Gastrocnemius medialis (tissue), 4 donors: ENCODE results near the gene TLR9. TPM values are rescaled to one million over a fixed set of nuclear protein-coding genes. Genes with fewer than 3 reads are reported as not detected.

Experiments
- ATAC-seq, 2 donors: fragments of 150-250 bp; one replicate each; pipeline ENCODE4 v1.9.1; 2016
- DNase-seq, 2 donors: peaks; one replicate each; pipeline ENCODE4 v3.0.0-alpha.2; 2019
- H3K27ac ChIP-seq, 4 donors: fragments of 200-600 bp; sonication (generic); 1 replicate in 1 of 4; 2 replicates in 3 of 4; pipeline ENCODE4 v1.5.1; 2016 to 2018; ENCODE audit warnings: mild to moderate bottlenecking in 2 of 4, moderate library complexity in 1 of 4
- H3K27me3 ChIP-seq, 3 donors: fragments of 200-600 bp; sonication (generic) in 2 of 3; 1 replicate in 1 of 3; 2 replicates in 2 of 3; pipeline versions ENCODE4 v1.5.1 to v1.6.0; 2016 to 2019; ENCODE audit warnings: mild to moderate bottlenecking in 1 of 3, moderate library complexity in 1 of 3
- H3K36me3 ChIP-seq, 2 donors: fragments of 200-600 bp; sonication (generic) in 1 of 2; one replicate each; pipeline ENCODE4 v1.5.1; 2017 to 2018
- H3K4me1 ChIP-seq, 2 donors: fragments of 200-600 bp; sonication (generic) in 1 of 2; one replicate each; pipeline ENCODE4 v1.5.1; 2016 to 2017; ENCODE audit warnings: mild to moderate bottlenecking in 2 of 2
- H3K4me3 ChIP-seq, 4 donors: fragments of 200-600 bp; sonication (generic) in 3 of 4; 1 replicate in 1 of 4; 2 replicates in 3 of 4; pipeline ENCODE4 v1.5.1; 2016 to 2019; ENCODE audit warnings: mild to moderate bottlenecking in 2 of 4
- H3K9me3 ChIP-seq, 3 donors: fragments of 200-600 bp; sonication (generic) in 2 of 3; 1 replicate in 1 of 3; 2 replicates in 2 of 3; pipeline ENCODE4 v1.5.1; 2016 to 2019
- POLR2A ChIP-seq, 2 donors: fragments of 450-650 bp; IDR thresholded peaks; one replicate each; pipeline ENCODE4 v1.6.1; 2017; ENCODE audit warnings: antibody characterized with exemption in 2 of 2, mild to moderate bottlenecking in 2 of 2, moderate library complexity in 2 of 2
- in situ Hi-C, 4 donors: fragments of 200-750 bp; cut with MboI; loops; one replicate each; pipeline versions ENCODE4 v1.15.0 to v1.8.0; 2017; ENCODE audit warnings: low sequenced_read_pairs in 4 of 4
- intact Hi-C: fragments of 100-400 bp; cut with DNase I; formaldehyde crosslinking; loops from one replicate; pipeline ENCODE4 v1.15.1; 2023; ENCODE audit warnings: low total_unique reads
- total RNA-seq, 4 donors: library from RNA; depleted of rRNA; stranded (reverse); fragments of >200 nt; gene quantifications; one replicate each; pipeline versions ENCODE4 v1.1.0 to v1.2.3, GENCODE V29; 2016
- TF ChIP-seq, protein P1 (sequence below), 5 experiments: fragments of 450-650 bp in 3 of 5; fragments of 200-600 bp in 2 of 5; sonication (generic) in 2 of 5; IDR thresholded peaks in 4 of 5; conservative IDR thresholded peaks in 1 of 5; 1 replicate in 4 of 5; 2 replicates in 1 of 5; pipeline ENCODE4 v1.5.1; 2016 to 2019; ENCODE audit warnings: antibody characterized with exemption in 5 of 5, mild to moderate bottlenecking in 3 of 5, moderate library complexity in 3 of 5

Gene TLR9
- total RNA-seq, 4 donors from 2014 or later: 0.07 to 0.41 (median 0.13) TPM; not detected in 1

DNA sequence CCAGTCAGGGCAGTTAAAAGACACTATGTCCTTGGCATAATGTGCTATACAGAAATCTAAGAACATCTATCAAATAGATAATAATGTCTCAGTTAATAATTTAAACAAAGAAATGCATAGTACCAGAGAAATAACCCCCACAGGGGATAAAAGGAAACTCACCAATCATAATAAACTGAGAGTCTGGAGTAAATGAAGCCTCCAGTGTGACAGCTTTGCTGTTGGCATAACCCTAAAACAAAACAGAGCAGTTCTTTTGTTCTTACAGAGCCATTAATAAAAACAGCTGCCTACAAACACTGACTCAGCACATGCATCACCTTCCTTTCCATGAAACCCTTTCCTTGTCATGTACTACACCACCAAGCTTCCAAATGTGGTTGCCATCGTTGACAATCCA is 33.6 kb upstream of the TLR9 start:
- Histone ChIP-seq H3K27ac (no peak overlapping the region), H3K4me3 (no peak overlapping the region), H3K27me3 (no peaks in the 10 kb centered on the region), H3K36me3 (peaks cover 13 to 99% of the 10 kb centered on the region in 2 donors), H3K9me3 (no peaks in the 10 kb centered on the region), H3K4me1 (no peaks in the 10 kb centered on the region)
- TF ChIP-seq POLR2A (IDR thresholded peaks at IDR 0.05): no peak
- TF ChIP-seq, protein P1, sequence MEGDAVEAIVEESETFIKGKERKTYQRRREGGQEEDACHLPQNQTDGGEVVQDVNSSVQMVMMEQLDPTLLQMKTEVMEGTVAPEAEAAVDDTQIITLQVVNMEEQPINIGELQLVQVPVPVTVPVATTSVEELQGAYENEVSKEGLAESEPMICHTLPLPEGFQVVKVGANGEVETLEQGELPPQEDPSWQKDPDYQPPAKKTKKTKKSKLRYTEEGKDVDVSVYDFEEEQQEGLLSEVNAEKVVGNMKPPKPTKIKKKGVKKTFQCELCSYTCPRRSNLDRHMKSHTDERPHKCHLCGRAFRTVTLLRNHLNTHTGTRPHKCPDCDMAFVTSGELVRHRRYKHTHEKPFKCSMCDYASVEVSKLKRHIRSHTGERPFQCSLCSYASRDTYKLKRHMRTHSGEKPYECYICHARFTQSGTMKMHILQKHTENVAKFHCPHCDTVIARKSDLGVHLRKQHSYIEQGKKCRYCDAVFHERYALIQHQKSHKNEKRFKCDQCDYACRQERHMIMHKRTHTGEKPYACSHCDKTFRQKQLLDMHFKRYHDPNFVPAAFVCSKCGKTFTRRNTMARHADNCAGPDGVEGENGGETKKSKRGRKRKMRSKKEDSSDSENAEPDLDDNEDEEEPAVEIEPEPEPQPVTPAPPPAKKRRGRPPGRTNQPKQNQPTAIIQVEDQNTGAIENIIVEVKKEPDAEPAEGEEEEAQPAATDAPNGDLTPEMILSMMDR (IDR thresholded peaks at IDR 0.05 in 4 of 5, conservative IDR thresholded peaks at IDR 0.05 in 1 of 5): no peak
- intact Hi-C loops (no loop called here), in situ Hi-C loops (no loop called here)
- DNase-seq (no peak), ATAC-seq (no peak)

DNA sequence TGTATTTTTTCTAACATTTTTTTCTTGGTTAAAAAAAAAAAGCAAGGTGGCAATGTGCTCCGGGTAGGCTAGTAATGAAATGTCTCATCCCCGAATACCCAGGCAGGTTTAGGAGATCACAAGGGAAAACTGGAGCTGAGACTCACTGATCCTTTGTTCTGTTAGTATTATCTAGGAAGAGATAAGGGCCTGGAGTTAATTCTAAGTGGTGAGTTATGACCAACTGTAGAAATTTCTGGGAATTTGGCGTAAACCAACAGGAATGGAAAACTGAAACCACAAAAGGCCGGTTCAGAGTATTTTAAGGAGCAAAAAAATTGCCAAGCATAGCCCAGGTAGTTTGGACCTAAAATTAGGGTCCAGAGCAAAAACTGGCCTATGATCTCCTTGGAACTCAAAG is 32.5 kb upstream of the TLR9 start:
- Histone ChIP-seq H3K27ac (no peak overlapping the region), H3K27me3 (no peaks in the 10 kb centered on the region), H3K9me3 (no peaks in the 10 kb centered on the region), H3K4me1 (no peaks in the 10 kb centered on the region), H3K36me3 (peaks cover 13 to 99% of the 10 kb centered on the region in 2 donors), H3K4me3 (no peak overlapping the region)
- intact Hi-C loops: no loop called here
- no peak for DNase-seq
- TF ChIP-seq, protein P1 (IDR thresholded peaks at IDR 0.05 in 4 of 5, conservative IDR thresholded peaks at IDR 0.05 in 1 of 5): no peak
- no peak for TF ChIP-seq POLR2A (IDR thresholded peaks at IDR 0.05)
- in situ Hi-C loops: no loop called here
- ATAC-seq: no peak

DNA sequence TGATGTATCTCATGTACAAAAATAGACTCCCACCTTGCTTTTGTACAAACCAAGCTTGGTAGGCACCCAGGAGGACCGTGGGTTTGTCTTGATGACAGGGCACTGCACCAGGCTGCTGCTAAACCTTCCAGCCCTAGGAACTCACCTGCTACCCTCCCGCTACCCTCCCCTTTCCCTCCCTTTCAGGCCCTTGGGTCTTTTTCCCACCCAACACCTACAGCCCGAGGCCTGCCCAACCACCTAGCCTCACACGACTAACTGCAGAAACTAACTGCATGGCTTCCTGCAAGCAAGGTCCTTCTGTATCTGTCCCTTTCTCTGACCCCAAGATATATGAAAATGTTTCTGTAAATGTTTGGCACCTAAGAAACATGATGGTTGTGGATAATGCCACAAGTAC is 31.2 kb upstream of the TLR9 start:
- Histone ChIP-seq H3K27ac (no peak overlapping the region), H3K36me3 (peaks cover 13 to 99% of the 10 kb centered on the region in 2 donors), H3K9me3 (no peaks in the 10 kb centered on the region), H3K4me1 (peaks cover 4 to 6% of the 10 kb centered on the region in 2 donors), H3K4me3 (no peak overlapping the region), H3K27me3 (no peaks in the 10 kb centered on the region)
- no peak for TF ChIP-seq POLR2A (IDR thresholded peaks at IDR 0.05)
- TF ChIP-seq, protein P1 (IDR thresholded peaks at IDR 0.05 in 4 of 5, conservative IDR thresholded peaks at IDR 0.05 in 1 of 5): no peak
- intact Hi-C loops (no loop called here), in situ Hi-C loops (no loop called here)
- ATAC-seq (no peak), DNase-seq (no peak)

DNA sequence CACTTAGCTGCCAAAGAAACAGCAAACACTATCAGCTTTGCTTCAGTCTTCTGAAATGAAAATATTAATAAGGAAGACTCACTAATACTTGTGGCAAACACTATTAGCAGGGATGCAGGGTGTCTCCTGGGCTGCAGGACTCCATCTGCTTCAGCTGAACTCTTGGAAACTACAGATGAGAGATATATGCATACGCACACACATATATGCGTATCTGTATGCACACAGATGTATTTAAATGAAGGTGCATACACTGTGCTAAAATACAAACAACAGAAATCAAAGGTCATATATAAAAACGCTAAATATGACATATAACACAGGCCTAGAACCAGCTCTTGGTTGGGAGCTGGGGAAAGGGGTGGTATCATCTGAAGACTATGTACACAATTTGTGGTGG is 30.7 kb upstream of the TLR9 start:
- Histone ChIP-seq H3K9me3 (no peaks in the 10 kb centered on the region), H3K36me3 (peaks cover 9 to 99% of the 10 kb centered on the region in 2 donors), H3K4me3 (no peak overlapping the region), H3K4me1 (peaks cover 9 to 10% of the 10 kb centered on the region in 2 donors), H3K27ac (no peak overlapping the region), H3K27me3 (no peaks in the 10 kb centered on the region)
- DNase-seq: no peak
- TF ChIP-seq, protein P1 (IDR thresholded peaks at IDR 0.05 in 4 of 5, conservative IDR thresholded peaks at IDR 0.05 in 1 of 5): no peak
- no peak for TF ChIP-seq POLR2A (IDR thresholded peaks at IDR 0.05)
- ATAC-seq: no peak
- intact Hi-C loops: no loop called here
- in situ Hi-C loops: no loop called here

DNA sequence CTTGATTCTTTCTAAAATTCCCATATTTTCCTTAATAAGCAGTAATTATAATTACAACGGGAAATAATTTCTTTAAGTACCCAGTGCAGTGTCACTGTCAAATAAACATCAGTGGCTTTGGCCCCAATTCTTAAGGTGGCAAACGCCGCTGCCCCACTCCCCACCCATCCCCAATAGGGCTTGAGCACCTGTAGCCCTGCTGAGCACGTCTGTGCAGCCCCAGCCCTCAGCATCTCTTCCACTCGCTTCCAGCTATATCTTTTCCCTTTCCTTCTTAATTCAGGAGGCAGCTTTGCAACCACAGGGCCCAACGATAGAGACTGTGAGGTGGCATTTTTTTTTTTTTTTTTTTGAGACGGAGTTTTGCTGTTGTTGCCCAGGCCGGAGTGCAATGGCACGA is 29.2 kb upstream of the TLR9 start:
- H3K4me1 ChIP-seq: peaks cover 10 to 12% of the 10 kb centered on the region in 2 donors
- TF ChIP-seq, protein P1 (IDR thresholded peaks at IDR 0.05 in 4 of 5, conservative IDR thresholded peaks at IDR 0.05 in 1 of 5): no peak
- TF ChIP-seq POLR2A (IDR thresholded peaks at IDR 0.05): no peak
- intact Hi-C loops (no loop called here), in situ Hi-C loops (no loop called here)
- DNase-seq (no peak), ATAC-seq (no peak)
- H3K36me3 ChIP-seq: peaks cover 4 to 97% of the 10 kb centered on the region in 2 donors
- H3K9me3 ChIP-seq: no peaks in the 10 kb centered on the region
- H3K4me3 ChIP-seq: no peak overlapping the region
- no peaks in the 10 kb centered on the region for H3K27me3 ChIP-seq
- no peak overlapping the region for H3K27ac ChIP-seq
